Measurements from ENCODE around the gene MARK3.

DNA sequence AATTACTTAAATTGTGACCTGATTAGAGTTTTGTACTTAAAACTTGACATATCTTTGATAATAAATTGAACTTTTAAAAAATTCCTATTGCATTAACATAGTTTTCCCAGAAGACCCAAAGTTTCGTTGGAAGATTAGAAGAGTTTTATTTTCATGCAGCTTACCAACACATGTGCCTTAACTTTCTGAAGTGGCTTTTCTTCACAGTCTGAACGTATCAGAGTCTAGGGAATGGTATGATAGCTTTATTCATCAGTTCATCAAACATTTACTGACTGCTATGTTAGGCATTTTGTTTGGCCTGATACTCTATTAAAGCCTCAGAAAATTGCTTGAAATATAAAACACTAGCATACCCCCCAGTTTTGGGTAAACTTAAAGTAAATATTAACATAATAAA lies 65.2 kb downstream of the MARK3 start:
- TF ChIP-seq, protein P1, sequence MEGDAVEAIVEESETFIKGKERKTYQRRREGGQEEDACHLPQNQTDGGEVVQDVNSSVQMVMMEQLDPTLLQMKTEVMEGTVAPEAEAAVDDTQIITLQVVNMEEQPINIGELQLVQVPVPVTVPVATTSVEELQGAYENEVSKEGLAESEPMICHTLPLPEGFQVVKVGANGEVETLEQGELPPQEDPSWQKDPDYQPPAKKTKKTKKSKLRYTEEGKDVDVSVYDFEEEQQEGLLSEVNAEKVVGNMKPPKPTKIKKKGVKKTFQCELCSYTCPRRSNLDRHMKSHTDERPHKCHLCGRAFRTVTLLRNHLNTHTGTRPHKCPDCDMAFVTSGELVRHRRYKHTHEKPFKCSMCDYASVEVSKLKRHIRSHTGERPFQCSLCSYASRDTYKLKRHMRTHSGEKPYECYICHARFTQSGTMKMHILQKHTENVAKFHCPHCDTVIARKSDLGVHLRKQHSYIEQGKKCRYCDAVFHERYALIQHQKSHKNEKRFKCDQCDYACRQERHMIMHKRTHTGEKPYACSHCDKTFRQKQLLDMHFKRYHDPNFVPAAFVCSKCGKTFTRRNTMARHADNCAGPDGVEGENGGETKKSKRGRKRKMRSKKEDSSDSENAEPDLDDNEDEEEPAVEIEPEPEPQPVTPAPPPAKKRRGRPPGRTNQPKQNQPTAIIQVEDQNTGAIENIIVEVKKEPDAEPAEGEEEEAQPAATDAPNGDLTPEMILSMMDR (IDR thresholded peaks at IDR 0.05) = no peak
- TF ChIP-seq POLR2A (IDR thresholded peaks at IDR 0.05) = no peak
